ENCODE data around the gene C17orf67.
"Not testable (repeated sequence)": the region's sequence is repeated elsewhere in the genome, so short reads cannot be mapped to it uniquely, and the experiment has no call there.

The C17orf67 gene

GRCh38 chr17:56770427-56770826 is 63.3 kb downstream of the C17orf67 start:
- no peak overlapping the region for H3K4me3 ChIP-seq (ENCODE audit: low read depth, low read length)
- DNase-seq (ENCODE audit: low read depth): no peak
- TF ChIP-seq, protein P1, sequence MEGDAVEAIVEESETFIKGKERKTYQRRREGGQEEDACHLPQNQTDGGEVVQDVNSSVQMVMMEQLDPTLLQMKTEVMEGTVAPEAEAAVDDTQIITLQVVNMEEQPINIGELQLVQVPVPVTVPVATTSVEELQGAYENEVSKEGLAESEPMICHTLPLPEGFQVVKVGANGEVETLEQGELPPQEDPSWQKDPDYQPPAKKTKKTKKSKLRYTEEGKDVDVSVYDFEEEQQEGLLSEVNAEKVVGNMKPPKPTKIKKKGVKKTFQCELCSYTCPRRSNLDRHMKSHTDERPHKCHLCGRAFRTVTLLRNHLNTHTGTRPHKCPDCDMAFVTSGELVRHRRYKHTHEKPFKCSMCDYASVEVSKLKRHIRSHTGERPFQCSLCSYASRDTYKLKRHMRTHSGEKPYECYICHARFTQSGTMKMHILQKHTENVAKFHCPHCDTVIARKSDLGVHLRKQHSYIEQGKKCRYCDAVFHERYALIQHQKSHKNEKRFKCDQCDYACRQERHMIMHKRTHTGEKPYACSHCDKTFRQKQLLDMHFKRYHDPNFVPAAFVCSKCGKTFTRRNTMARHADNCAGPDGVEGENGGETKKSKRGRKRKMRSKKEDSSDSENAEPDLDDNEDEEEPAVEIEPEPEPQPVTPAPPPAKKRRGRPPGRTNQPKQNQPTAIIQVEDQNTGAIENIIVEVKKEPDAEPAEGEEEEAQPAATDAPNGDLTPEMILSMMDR (IDR thresholded peaks at IDR 0.05; ENCODE audit: low read depth, low read length, missing control alignments): no peak
- in situ Hi-C loops (cut with HindIII; ENCODE audit: low sequenced_read_pairs): loop anchor here (25.0 kb wide), 1 partner anchor 908 kb away; no protein-coding TSS in a partner anchor

DNA sequence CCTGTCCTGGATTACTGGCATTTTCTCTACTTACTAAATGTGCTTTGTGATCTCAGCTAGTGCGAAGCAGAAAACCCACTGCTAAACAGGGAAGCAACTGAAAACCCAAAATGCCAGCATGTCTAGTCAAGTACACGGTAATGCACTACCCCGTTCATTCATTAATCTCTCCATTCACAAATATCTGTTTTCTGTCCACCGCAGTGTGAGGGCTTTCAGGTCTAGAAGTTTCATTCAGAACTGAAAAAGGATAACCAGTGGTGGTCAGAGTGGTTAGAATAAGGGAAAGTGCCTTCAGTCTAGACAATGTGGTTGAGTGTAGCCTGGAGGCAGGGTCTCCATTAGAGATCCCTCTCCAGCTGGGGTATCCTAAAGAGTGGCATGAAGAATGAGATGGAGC is 68.3 kb downstream of the C17orf67 start:
- in situ Hi-C loops (cut with HindIII; ENCODE audit: low sequenced_read_pairs): loop anchor here (25.0 kb wide), 1 partner anchor 903 kb away; no protein-coding TSS in a partner anchor
- H3K4me3 ChIP-seq (ENCODE audit: low read depth, low read length): no peak overlapping the region
- DNase-seq (ENCODE audit: low read depth): no peak
- TF ChIP-seq, protein P1 (IDR thresholded peaks at IDR 0.05; ENCODE audit: low read depth, low read length, missing control alignments): no peak

- H3K4me3 ChIP-seq (ENCODE audit: low read depth, low read length): no peak overlapping the region
- TF ChIP-seq, protein P1 (IDR thresholded peaks at IDR 0.05; ENCODE audit: low read depth, low read length, missing control alignments): no peak
- in situ Hi-C loops (cut with HindIII; ENCODE audit: low sequenced_read_pairs): loop anchor here (5.0 to 25.0 kb wide), 2 partner anchors 41 to 901 kb away; no protein-coding TSS in a partner anchor
- no peak for DNase-seq (ENCODE audit: low read depth)
Observed at GRCh38 chr17:56762988-56763387, 70.7 kb downstream of the C17orf67 start.

- DNase-seq (ENCODE audit: low read depth): no peak
- in situ Hi-C loops (cut with HindIII; ENCODE audit: low sequenced_read_pairs): loop anchor here (5.0 to 25.0 kb wide), 2 partner anchors 40 to 900 kb away; no protein-coding TSS in a partner anchor
- TF ChIP-seq, protein P1 (IDR thresholded peaks at IDR 0.05; ENCODE audit: low read depth, low read length, missing control alignments): no peak
- no peak overlapping the region for H3K4me3 ChIP-seq (ENCODE audit: low read depth, low read length)
Observed at GRCh38 chr17:56762144-56762543, 71.6 kb downstream of the C17orf67 start.

DNA sequence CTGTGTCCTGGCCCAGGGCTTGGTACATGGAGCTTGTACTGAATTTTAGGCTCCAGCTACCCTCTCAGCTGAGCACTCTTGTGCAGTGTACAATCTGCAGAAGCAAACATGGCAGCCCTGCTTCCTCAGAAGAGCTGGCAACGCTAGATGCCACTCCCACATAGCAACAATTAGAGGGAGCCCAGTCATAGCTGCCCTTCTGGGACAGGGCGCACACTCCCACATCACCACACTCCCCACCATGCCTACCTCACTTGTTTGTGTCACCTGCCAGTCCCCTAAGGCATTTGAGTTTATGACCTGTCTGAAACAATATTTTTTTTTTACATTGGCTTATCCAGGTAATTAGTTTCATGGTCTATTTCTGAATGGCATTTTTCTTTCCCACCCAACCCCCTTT is 72.3 kb downstream of the C17orf67 start:
- H3K4me3 ChIP-seq (ENCODE audit: low read depth, low read length): no peak overlapping the region
- TF ChIP-seq, protein P1 (IDR thresholded peaks at IDR 0.05; ENCODE audit: low read depth, low read length, missing control alignments): no peak
- no peak for DNase-seq (ENCODE audit: low read depth)
- in situ Hi-C loops (cut with HindIII; ENCODE audit: low sequenced_read_pairs): loop anchor here (5.0 to 25.0 kb wide), 2 partner anchors 39 to 899 kb away; no protein-coding TSS in a partner anchor

- not testable (repeated sequence) for H3K4me3 ChIP-seq (ENCODE audit: low read depth, low read length); DNase-seq (ENCODE audit: low read depth)
- in situ Hi-C loops (cut with HindIII; ENCODE audit: low sequenced_read_pairs): loop anchor here (25.0 kb wide), 1 partner anchor 895 kb away; no protein-coding TSS in a partner anchor
Observed at GRCh38 chr17:56757611-56758010, 76.1 kb downstream of the C17orf67 start.

DNA sequence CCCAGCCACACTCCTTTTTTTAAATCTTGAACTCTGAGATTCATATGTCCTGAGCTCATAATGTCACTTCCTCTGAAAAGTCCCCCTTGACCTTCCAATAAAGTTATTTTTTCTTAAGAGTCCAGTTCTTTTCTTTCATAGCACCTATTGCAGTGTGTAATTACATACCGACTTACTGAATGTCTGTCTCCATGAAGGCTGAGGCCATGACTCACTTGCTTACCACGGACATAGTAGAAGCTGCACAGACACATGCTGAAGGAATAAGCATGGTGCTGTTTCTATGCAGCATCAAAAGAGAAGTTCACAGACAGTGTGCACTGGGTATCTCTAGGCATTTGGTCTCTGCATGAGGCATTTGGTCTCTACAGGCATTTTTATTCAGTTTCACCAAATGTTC is 77.2 kb downstream of the C17orf67 start:
- peak; percentile 33 for DNase-seq (ENCODE audit: low read depth)
- TF ChIP-seq, protein P1 (IDR thresholded peaks at IDR 0.05; ENCODE audit: low read depth, low read length, missing control alignments): no peak
- in situ Hi-C loops (cut with HindIII; ENCODE audit: low sequenced_read_pairs): loop anchor here (25.0 kb wide), 1 partner anchor 894 kb away; no protein-coding TSS in a partner anchor
- no peak overlapping the region for H3K4me3 ChIP-seq (ENCODE audit: low read depth, low read length)
